GM23338 (cell line): ENCODE measurements around the gene LIAS. TPM values are rescaled to one million over a fixed set of nuclear protein-coding genes. Genes with fewer than 3 reads are reported as not detected.

ENCODE experiments used
- ATAC-seq: fragments of 200-7000 bp; cut with Tn5 transposase; 3 replicates; pipeline ENCODE4 v1.9.1; 2020
- DNase-seq: peaks from one replicate; pipeline ENCODE4 v3.0.0-alpha.2; 2015; ENCODE audit warnings: low spot score
- H2AFZ ChIP-seq: fragments of 200-600 bp; sonication (generic); 2 replicates; pipeline ENCODE4 v1.8.0; 2016; ENCODE audit warnings: antibody characterized with exemption, mild to moderate bottlenecking, moderate library complexity
- H3F3A ChIP-seq: fragments of 200-600 bp; sonication (generic); replicated peaks from 2 replicates; pipeline ENCODE4 v1.8.0; 2017; ENCODE audit warnings: antibody characterized with exemption, mixed run types, low read depth
- H3K27ac ChIP-seq: fragments of 200-600 bp; sonication (generic); 2 replicates; pipeline ENCODE4 v1.6.1; 2016; ENCODE audit warnings: low read depth
- H3K27me3 ChIP-seq: fragments of 200-600 bp; sonication (generic); 2 replicates; pipeline ENCODE4 v1.8.0; 2016; ENCODE audit warnings: mild to moderate bottlenecking, mixed run types, moderate library complexity; ENCODE audit not compliant: insufficient read depth
- H3K36me3 ChIP-seq: fragments of 200-600 bp; sonication (generic); 2 replicates; pipeline ENCODE4 v1.8.0; 2016; ENCODE audit warnings: mild to moderate bottlenecking; ENCODE audit not compliant: insufficient read depth
- H3K4me1 ChIP-seq: fragments of 200-600 bp; sonication (generic); 2 replicates; pipeline ENCODE4 v1.8.0; 2016; ENCODE audit warnings: mild to moderate bottlenecking, moderate library complexity; ENCODE audit not compliant: insufficient read depth
- H3K4me2 ChIP-seq: fragments of 200-600 bp; sonication (generic); 2 replicates; pipeline ENCODE4 v1.7.1; 2017; ENCODE audit warnings: mixed run types
- H3K4me3 ChIP-seq: fragments of 200-600 bp; sonication (generic); 2 replicates; pipeline ENCODE4 v1.6.1; 2016; ENCODE audit warnings: mixed run types
- H3K79me2 ChIP-seq: fragments of 200-600 bp; sonication (generic); replicated peaks from 2 replicates; pipeline ENCODE4 v1.8.0; 2017; ENCODE audit warnings: mild to moderate bottlenecking; ENCODE audit not compliant: insufficient read depth
- H3K9me2 ChIP-seq: fragments of 200-600 bp; sonication (generic); 2 replicates; pipeline ENCODE4 v1.8.0; 2017; ENCODE audit not compliant: insufficient read depth
- H4K20me1 ChIP-seq: fragments of 200-600 bp; sonication (generic); replicated peaks from 2 replicates; pipeline ENCODE4 v1.8.0; 2017; ENCODE audit warnings: mild to moderate bottlenecking; ENCODE audit not compliant: insufficient read depth
- H3K27ac Mint-ChIP-seq: 2 replicates; pipeline ENCODE4 v1.8.0; 2020; ENCODE audit warnings: inconsistent platforms, mild to moderate bottlenecking, moderate library complexity, mixed read lengths
- H3K27me3 Mint-ChIP-seq: 3 replicates; pipeline ENCODE4 v1.8.0; 2022; ENCODE audit warnings: low read depth, mild to moderate bottlenecking, moderate library complexity, mixed read lengths, inconsistent platforms; ENCODE audit not compliant: insufficient read depth, poor library complexity
- H3K36me3 Mint-ChIP-seq: 3 replicates; pipeline ENCODE4 v1.8.0; 2021; ENCODE audit warnings: low read depth, mild to moderate bottlenecking, inconsistent platforms, moderate library complexity, mixed read lengths
- H3K4me1 Mint-ChIP-seq: 3 replicates; pipeline ENCODE4 v1.8.0; 2020; ENCODE audit warnings: mild to moderate bottlenecking, inconsistent platforms, mixed read lengths
- H3K4me3 Mint-ChIP-seq: 3 replicates; pipeline ENCODE4 v1.8.0; 2021; ENCODE audit warnings: moderate library complexity, mild to moderate bottlenecking, inconsistent platforms, mixed read lengths
- H3K9me3 Mint-ChIP-seq: 3 replicates; pipeline ENCODE4 v1.8.0; 2020; ENCODE audit warnings: moderate library complexity, mild to moderate bottlenecking, inconsistent platforms, mixed read lengths
- CREB1 ChIP-seq: fragments of 250-450 bp; sonication (Bioruptor Pico); IDR thresholded peaks from 2 replicates; pipeline ENCODE4 v1.5.0; 2020; ENCODE audit warnings: low read depth, mild to moderate bottlenecking, moderate library complexity
- EZH2 ChIP-seq: fragments of 200-600 bp; sonication (generic); IDR thresholded peaks from one replicate; pipeline ENCODE4 v1.8.0; 2017; ENCODE audit warnings: antibody characterized with exemption, mild to moderate bottlenecking, low read depth; ENCODE audit not compliant: unreplicated experiment
- EZH2phosphoT487 ChIP-seq: fragments of 200-600 bp; sonication (generic); IDR thresholded peaks from one replicate; pipeline ENCODE4 v1.8.1; 2018; ENCODE audit warnings: antibody characterized with exemption; ENCODE audit not compliant: unreplicated experiment
- JUNB ChIP-seq: IDR thresholded peaks from one replicate; pipeline ENCODE4 v1.6.1; 2016; ENCODE audit warnings: antibody characterized with exemption; ENCODE audit not compliant: unreplicated experiment
- NANOG ChIP-seq: IDR thresholded peaks from 2 replicates; pipeline ENCODE4 v1.6.1; 2016; ENCODE audit warnings: antibody characterized with exemption, borderline replicate concordance
- POLR2AphosphoS5 ChIP-seq: IDR thresholded peaks from 2 replicates; pipeline ENCODE4 v1.6.1; 2016; ENCODE audit warnings: antibody characterized with exemption, low read depth
- STAT1 ChIP-seq: IDR thresholded peaks from one replicate; pipeline ENCODE4 v1.6.1; 2016; ENCODE audit warnings: antibody characterized with exemption; ENCODE audit not compliant: unreplicated experiment
- ZNF114 ChIP-seq: fragments of 250-450 bp; sonication (Bioruptor Pico); IDR thresholded peaks from 2 replicates; pipeline ENCODE4 v1.5.0; 2020; ENCODE audit warnings: mild to moderate bottlenecking, moderate library complexity
- ZNF331 ChIP-seq: fragments of 250-450 bp; sonication (Bioruptor Pico); IDR thresholded peaks from 2 replicates; pipeline ENCODE4 v1.5.0; 2020; ENCODE audit warnings: low read depth, mild to moderate bottlenecking, moderate library complexity
- polyA plus RNA-seq: library from polyadenylated mRNA; unstranded; fragments of >200 nt; fragmentation: Nextera tagmentation; extraction: Ambion mirVana; gene quantifications from 2 replicates; pipeline ENCODE4 v1.2.1, GENCODE V29; 2016
- total RNA-seq: library from RNA; depleted of rRNA; stranded (reverse); fragments of >200 nt; shearing (Covaris generic); gene quantifications from 2 replicates; pipeline ENCODE4 v1.2.3, GENCODE V29; 2014
- TF ChIP-seq, protein P1 (sequence below), 2 experiments: fragments of 200-600 bp in 1 of 2; sonication (generic) in 1 of 2; conservative IDR thresholded peaks; 2 replicates each; pipeline versions ENCODE4 v1.5.1 to v1.6.1; 2016 to 2017; ENCODE audit warnings: antibody characterized with exemption in 2 of 2, low read depth in 2 of 2, mild to moderate bottlenecking in 2 of 2, moderate library complexity in 1 of 2
- TF ChIP-seq, protein P2 (sequence below): fragments of 250-450 bp; sonication (Bioruptor Pico); IDR thresholded peaks from 2 replicates; pipeline ENCODE4 v1.5.0; 2020; ENCODE audit warnings: mild to moderate bottlenecking, moderate library complexity
- TF ChIP-seq, protein P3 (sequence below): IDR thresholded peaks from one replicate; pipeline ENCODE4 v1.6.1; 2018; ENCODE audit warnings: antibody characterized with exemption; ENCODE audit not compliant: unreplicated experiment
- TF ChIP-seq, protein P4 (sequence below): IDR thresholded peaks from 2 replicates; pipeline ENCODE4 v1.6.1; 2016; ENCODE audit warnings: antibody characterized with exemption

Gene LIAS
- total and polyA plus RNA-seq, 2 experiments from 2014 or later: 17.5 to 18.7 TPM

DNA sequence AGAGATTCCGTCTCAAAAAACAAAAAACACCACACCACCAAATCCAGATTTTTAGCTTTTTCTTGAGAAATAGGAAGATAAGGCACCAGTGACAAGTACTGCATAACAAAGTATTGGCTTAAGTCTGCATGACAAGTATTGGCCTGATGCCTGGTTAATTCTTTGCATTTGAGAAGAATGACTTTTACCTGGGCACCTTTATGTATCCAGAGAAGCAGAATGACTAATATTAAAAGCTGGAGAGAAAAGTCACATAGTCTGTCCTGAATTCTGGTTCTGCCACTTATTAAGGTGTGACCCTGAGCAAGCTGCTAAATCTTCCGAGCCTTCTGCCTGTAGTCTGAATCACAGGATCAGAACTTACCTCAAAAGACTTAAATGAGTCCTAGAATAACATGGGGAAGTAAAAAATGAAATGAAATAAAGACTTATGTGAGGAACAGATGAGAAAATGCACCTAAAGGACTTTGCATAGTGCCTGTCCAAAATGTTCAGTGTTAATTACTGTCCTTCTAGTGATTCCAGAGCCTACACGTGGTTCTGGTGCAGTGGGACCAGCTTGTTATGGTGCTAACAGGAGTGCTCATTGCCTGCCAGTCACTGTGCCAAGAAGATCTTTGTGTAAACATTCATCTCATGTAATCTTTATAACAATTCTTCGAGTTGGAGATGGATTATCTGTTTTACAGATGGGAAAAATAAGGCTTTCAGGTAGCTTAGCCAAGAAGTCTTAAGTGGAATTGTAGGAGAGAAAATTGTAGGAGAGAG is 36.8 kb downstream of the LIAS start:
- no peaks in the 10 kb centered on the region for H3K9me3 Mint-ChIP-seq
- no peaks in the 10 kb centered on the region for H3K27me3 ChIP-seq
- H3K4me1 Mint-ChIP-seq: no peaks in the 10 kb centered on the region; the same call in 2 of the 3 replicates
- no peaks in the 10 kb centered on the region for H4K20me1 ChIP-seq
- peaks cover 20% of the 10 kb centered on the region for H3K36me3 Mint-ChIP-seq
- H3K27ac ChIP-seq: no peak overlapping the region
- no peak overlapping the region; the same call in 1 of the 2 replicates for H2AFZ ChIP-seq
- H3K27ac Mint-ChIP-seq: no peak overlapping the region
- DNase-seq: no peak
- H3K4me2 ChIP-seq: no peak overlapping the region
- no peak for ATAC-seq
- peaks cover 5% of the 10 kb centered on the region; the same call in 1 of the 2 replicates for H3F3A ChIP-seq
- no peak overlapping the region for H3K4me3 ChIP-seq
- no peak overlapping the region for H3K4me3 Mint-ChIP-seq
- TF ChIP-seq, protein P1, sequence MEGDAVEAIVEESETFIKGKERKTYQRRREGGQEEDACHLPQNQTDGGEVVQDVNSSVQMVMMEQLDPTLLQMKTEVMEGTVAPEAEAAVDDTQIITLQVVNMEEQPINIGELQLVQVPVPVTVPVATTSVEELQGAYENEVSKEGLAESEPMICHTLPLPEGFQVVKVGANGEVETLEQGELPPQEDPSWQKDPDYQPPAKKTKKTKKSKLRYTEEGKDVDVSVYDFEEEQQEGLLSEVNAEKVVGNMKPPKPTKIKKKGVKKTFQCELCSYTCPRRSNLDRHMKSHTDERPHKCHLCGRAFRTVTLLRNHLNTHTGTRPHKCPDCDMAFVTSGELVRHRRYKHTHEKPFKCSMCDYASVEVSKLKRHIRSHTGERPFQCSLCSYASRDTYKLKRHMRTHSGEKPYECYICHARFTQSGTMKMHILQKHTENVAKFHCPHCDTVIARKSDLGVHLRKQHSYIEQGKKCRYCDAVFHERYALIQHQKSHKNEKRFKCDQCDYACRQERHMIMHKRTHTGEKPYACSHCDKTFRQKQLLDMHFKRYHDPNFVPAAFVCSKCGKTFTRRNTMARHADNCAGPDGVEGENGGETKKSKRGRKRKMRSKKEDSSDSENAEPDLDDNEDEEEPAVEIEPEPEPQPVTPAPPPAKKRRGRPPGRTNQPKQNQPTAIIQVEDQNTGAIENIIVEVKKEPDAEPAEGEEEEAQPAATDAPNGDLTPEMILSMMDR (conservative IDR thresholded peaks at IDR 0.05; ENCODE audit: low read depth in 2 of 2): no peak
- no peak for TF ChIP-seq NANOG
- TF ChIP-seq JUNB: no peak
- TF ChIP-seq ZNF331 (CRISPR knock-in tag): no peak
- TF ChIP-seq ZNF114 (CRISPR knock-in tag): no peak
- TF ChIP-seq, protein P2, sequence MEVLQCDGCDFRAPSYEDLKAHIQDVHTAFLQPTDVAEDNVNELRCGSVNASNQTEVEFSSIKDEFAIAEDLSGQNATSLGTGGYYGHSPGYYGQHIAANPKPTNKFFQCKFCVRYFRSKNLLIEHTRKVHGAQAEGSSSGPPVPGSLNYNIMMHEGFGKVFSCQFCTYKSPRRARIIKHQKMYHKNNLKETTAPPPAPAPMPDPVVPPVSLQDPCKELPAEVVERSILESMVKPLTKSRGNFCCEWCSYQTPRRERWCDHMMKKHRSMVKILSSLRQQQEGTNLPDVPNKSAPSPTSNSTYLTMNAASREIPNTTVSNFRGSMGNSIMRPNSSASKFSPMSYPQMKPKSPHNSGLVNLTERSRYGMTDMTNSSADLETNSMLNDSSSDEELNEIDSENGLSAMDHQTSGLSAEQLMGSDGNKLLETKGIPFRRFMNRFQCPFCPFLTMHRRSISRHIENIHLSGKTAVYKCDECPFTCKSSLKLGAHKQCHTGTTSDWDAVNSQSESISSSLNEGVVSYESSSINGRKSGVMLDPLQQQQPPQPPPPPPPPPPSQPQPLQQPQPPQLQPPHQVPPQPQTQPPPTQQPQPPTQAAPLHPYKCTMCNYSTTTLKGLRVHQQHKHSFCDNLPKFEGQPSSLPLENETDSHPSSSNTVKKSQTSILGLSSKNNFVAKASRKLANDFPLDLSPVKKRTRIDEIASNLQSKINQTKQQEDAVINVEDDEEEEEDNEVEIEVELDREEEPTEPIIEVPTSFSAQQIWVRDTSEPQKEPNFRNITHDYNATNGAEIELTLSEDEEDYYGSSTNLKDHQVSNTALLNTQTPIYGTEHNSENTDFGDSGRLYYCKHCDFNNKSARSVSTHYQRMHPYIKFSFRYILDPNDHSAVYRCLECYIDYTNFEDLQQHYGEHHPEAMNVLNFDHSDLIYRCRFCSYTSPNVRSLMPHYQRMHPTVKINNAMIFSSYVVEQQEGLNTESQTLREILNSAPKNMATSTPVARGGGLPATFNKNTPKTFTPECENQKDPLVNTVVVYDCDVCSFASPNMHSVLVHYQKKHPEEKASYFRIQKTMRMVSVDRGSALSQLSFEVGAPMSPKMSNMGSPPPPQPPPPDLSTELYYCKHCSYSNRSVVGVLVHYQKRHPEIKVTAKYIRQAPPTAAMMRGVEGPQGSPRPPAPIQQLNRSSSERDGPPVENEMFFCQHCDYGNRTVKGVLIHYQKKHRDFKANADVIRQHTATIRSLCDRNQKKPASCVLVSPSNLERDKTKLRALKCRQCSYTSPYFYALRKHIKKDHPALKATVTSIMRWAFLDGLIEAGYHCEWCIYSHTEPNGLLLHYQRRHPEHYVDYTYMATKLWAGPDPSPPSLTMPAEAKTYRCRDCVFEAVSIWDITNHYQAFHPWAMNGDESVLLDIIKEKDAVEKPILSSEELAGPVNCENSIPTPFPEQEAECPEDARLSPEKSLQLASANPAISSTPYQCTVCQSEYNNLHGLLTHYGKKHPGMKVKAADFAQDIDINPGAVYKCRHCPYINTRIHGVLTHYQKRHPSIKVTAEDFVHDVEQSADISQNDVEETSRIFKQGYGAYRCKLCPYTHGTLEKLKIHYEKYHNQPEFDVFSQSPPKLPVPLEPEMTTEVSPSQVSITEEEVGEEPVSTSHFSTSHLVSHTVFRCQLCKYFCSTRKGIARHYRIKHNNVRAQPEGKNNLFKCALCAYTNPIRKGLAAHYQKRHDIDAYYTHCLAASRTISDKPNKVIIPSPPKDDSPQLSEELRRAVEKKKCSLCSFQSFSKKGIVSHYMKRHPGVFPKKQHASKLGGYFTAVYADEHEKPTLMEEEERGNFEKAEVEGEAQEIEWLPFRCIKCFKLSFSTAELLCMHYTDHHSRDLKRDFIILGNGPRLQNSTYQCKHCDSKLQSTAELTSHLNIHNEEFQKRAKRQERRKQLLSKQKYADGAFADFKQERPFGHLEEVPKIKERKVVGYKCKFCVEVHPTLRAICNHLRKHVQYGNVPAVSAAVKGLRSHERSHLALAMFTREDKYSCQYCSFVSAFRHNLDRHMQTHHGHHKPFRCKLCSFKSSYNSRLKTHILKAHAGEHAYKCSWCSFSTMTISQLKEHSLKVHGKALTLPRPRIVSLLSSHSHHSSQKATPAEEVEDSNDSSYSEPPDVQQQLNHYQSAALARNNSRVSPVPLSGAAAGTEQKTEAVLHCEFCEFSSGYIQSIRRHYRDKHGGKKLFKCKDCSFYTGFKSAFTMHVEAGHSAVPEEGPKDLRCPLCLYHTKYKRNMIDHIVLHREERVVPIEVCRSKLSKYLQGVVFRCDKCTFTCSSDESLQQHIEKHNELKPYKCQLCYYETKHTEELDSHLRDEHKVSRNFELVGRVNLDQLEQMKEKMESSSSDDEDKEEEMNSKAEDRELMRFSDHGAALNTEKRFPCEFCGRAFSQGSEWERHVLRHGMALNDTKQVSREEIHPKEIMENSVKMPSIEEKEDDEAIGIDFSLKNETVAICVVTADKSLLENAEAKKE (CRISPR knock-in tag): no peak
- no peak for TF ChIP-seq STAT1
- TF ChIP-seq POLR2AphosphoS5: no peak
- TF ChIP-seq, protein P3, sequence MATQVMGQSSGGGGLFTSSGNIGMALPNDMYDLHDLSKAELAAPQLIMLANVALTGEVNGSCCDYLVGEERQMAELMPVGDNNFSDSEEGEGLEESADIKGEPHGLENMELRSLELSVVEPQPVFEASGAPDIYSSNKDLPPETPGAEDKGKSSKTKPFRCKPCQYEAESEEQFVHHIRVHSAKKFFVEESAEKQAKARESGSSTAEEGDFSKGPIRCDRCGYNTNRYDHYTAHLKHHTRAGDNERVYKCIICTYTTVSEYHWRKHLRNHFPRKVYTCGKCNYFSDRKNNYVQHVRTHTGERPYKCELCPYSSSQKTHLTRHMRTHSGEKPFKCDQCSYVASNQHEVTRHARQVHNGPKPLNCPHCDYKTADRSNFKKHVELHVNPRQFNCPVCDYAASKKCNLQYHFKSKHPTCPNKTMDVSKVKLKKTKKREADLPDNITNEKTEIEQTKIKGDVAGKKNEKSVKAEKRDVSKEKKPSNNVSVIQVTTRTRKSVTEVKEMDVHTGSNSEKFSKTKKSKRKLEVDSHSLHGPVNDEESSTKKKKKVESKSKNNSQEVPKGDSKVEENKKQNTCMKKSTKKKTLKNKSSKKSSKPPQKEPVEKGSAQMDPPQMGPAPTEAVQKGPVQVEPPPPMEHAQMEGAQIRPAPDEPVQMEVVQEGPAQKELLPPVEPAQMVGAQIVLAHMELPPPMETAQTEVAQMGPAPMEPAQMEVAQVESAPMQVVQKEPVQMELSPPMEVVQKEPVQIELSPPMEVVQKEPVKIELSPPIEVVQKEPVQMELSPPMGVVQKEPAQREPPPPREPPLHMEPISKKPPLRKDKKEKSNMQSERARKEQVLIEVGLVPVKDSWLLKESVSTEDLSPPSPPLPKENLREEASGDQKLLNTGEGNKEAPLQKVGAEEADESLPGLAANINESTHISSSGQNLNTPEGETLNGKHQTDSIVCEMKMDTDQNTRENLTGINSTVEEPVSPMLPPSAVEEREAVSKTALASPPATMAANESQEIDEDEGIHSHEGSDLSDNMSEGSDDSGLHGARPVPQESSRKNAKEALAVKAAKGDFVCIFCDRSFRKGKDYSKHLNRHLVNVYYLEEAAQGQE: no peak
- TF ChIP-seq EZH2phosphoT487: no peak
- TF ChIP-seq, protein P4, sequence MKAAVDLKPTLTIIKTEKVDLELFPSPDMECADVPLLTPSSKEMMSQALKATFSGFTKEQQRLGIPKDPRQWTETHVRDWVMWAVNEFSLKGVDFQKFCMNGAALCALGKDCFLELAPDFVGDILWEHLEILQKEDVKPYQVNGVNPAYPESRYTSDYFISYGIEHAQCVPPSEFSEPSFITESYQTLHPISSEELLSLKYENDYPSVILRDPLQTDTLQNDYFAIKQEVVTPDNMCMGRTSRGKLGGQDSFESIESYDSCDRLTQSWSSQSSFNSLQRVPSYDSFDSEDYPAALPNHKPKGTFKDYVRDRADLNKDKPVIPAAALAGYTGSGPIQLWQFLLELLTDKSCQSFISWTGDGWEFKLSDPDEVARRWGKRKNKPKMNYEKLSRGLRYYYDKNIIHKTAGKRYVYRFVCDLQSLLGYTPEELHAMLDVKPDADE: no peak
- no peak for TF ChIP-seq EZH2
- no peak for TF ChIP-seq CREB1 (CRISPR knock-in tag)
- no peaks in the 10 kb centered on the region; the same call in none of the 2 replicates for H3K36me3 ChIP-seq
- no peaks in the 10 kb centered on the region for H3K9me2 ChIP-seq
- H3K4me1 ChIP-seq: no peaks in the 10 kb centered on the region
- H3K79me2 ChIP-seq: no peaks in the 10 kb centered on the region
- H3K27me3 Mint-ChIP-seq: no peaks in the 10 kb centered on the region
